ENCODE data around the gene PGGT1B. TPM values are rescaled to one million over a fixed set of nuclear protein-coding genes. Genes with fewer than 3 reads are reported as not detected.

The PGGT1B gene
- total and polyA plus RNA-seq, 4 donors: 3.6 to 43.9 (median 14.5) TPM

- no peaks in the 10 kb centered on the region for H3K36me3 ChIP-seq (ENCODE audit: control insufficient read depth in 4 of 4, insufficient read depth in 4 of 4, low read length in 4 of 4)
- no peak overlapping the region for H3K4me3 ChIP-seq
- DNase-seq (no peak), ATAC-seq (ENCODE audit: insufficient read depth, low FRiP score) (no peak)
- H3K4me1 ChIP-seq (ENCODE audit: control insufficient read depth in 5 of 5, insufficient read depth in 5 of 5, low read length in 5 of 5): peaks cover 0 to 17% (median 0%) of the 10 kb centered on the region in 5 donors
- H3K9ac ChIP-seq (ENCODE audit: insufficient read depth in 1 of 2, low read length in 2 of 2): no peak overlapping the region
- WGBS, 2 donors: 98% methylated on average over 12 of the region's 12 CpGs
- peaks cover 0 to 13% (median 0%) of the 10 kb centered on the region in 4 donors for H3K9me3 ChIP-seq (ENCODE audit: control insufficient read depth in 4 of 4, insufficient read depth in 3 of 4, low read length in 3 of 4)
- H3K27ac ChIP-seq (ENCODE audit: low read depth in 1 of 2, low read length in 1 of 2): no peak overlapping the region
- H3K27me3 ChIP-seq (ENCODE audit: control insufficient read depth in 3 of 3, insufficient read depth in 3 of 3, low read length in 2 of 3): peaks cover 0 to 27% (median 24%) of the 10 kb centered on the region in 3 donors
- TF ChIP-seq, protein P1, sequence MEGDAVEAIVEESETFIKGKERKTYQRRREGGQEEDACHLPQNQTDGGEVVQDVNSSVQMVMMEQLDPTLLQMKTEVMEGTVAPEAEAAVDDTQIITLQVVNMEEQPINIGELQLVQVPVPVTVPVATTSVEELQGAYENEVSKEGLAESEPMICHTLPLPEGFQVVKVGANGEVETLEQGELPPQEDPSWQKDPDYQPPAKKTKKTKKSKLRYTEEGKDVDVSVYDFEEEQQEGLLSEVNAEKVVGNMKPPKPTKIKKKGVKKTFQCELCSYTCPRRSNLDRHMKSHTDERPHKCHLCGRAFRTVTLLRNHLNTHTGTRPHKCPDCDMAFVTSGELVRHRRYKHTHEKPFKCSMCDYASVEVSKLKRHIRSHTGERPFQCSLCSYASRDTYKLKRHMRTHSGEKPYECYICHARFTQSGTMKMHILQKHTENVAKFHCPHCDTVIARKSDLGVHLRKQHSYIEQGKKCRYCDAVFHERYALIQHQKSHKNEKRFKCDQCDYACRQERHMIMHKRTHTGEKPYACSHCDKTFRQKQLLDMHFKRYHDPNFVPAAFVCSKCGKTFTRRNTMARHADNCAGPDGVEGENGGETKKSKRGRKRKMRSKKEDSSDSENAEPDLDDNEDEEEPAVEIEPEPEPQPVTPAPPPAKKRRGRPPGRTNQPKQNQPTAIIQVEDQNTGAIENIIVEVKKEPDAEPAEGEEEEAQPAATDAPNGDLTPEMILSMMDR (IDR thresholded peaks at IDR 0.05; ENCODE audit: control extremely low read depth, extremely low read depth): no peak
Measured at GRCh38 chr5:115166744-115167393, 95.8 kb downstream of the PGGT1B start.

DNA sequence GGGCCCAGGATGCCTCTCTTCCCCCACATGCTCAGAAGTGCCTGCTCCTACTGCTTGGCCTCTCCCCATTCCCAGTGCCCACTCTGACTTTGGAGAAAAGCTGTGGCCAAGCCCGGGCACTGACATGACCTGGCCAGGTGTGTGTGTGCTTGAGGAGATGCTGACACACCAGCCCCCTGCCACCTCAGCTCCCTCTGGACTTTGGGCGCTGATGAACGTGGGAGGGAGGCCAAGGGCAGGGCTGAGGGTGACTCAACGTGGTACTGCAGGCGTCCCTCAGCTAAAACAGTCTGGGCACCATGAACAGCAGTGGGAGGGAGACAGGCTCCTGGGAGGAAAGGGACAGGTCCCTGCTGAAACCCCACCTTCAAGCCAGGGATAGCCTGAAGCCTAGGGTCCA, 96.9 kb downstream of the PGGT1B start:
- H3K27me3 ChIP-seq (ENCODE audit: control insufficient read depth in 3 of 3, insufficient read depth in 3 of 3, low read length in 2 of 3): peaks cover 0 to 17% (median 14%) of the 10 kb centered on the region in 3 donors
- H3K9me3 ChIP-seq (ENCODE audit: control insufficient read depth in 4 of 4, insufficient read depth in 3 of 4, low read length in 3 of 4): peaks cover 0 to 13% (median 0%) of the 10 kb centered on the region in 4 donors
- peaks cover 0 to 14% (median 0%) of the 10 kb centered on the region in 5 donors for H3K4me1 ChIP-seq (ENCODE audit: control insufficient read depth in 5 of 5, insufficient read depth in 5 of 5, low read length in 5 of 5)
- TF ChIP-seq, protein P1 (IDR thresholded peaks at IDR 0.05; ENCODE audit: control extremely low read depth, extremely low read depth): no peak
- H3K27ac ChIP-seq (ENCODE audit: low read depth in 1 of 2, low read length in 1 of 2): no peak overlapping the region
- no peak overlapping the region for H3K4me3 ChIP-seq
- no peak overlapping the region for H3K9ac ChIP-seq (ENCODE audit: insufficient read depth in 1 of 2, low read length in 2 of 2)
- no peak for DNase-seq
- H3K36me3 ChIP-seq (ENCODE audit: control insufficient read depth in 4 of 4, insufficient read depth in 4 of 4, low read length in 4 of 4): no peaks in the 10 kb centered on the region
- ATAC-seq (ENCODE audit: insufficient read depth, low FRiP score): no peak
- 93% methylated on average over 5 of the region's 5 CpGs for WGBS, 2 donors

DNA sequence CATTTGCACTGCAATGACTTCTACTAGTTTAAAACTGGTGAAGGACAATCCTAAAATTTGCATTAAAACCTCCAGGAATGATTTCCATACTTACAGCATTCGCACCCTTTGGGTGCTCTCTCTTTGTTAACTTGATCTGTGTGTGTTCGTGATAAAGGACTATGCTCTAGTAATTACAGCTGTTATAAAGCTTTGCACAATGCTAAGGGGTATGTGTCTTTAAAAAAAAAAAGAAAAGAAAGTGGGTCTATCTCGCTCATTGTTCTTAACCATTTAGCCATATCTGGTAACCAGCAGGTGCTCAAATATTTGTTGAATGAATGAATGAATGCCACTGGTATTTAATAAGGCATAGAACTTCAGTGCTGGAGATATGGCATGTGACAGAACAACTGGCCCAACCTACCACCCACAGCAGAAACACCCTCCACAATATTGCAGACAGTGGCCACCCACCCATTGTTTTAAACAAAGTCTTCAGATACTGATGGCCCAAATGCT, 101.7 kb downstream of the PGGT1B start:
- H3K4me1 ChIP-seq (ENCODE audit: control insufficient read depth in 5 of 5, insufficient read depth in 5 of 5, low read length in 5 of 5): no peaks in the 10 kb centered on the region
- 90 to 96% methylated on average over 3 of the region's 3 CpGs for WGBS, 2 donors
- H3K36me3 ChIP-seq (ENCODE audit: control insufficient read depth in 4 of 4, insufficient read depth in 4 of 4, low read length in 4 of 4): no peaks in the 10 kb centered on the region
- no peak overlapping the region for H3K27ac ChIP-seq (ENCODE audit: low read depth in 1 of 2, low read length in 1 of 2)
- no peak overlapping the region for H3K9ac ChIP-seq (ENCODE audit: insufficient read depth in 1 of 2, low read length in 2 of 2)
- H3K4me3 ChIP-seq: no peak overlapping the region
- H3K27me3 ChIP-seq (ENCODE audit: control insufficient read depth in 3 of 3, insufficient read depth in 3 of 3, low read length in 2 of 3): no peaks in the 10 kb centered on the region
- DNase-seq (no peak), ATAC-seq (ENCODE audit: insufficient read depth, low FRiP score) (no peak)
- H3K9me3 ChIP-seq (ENCODE audit: control insufficient read depth in 4 of 4, insufficient read depth in 3 of 4, low read length in 3 of 4): peaks cover 0 to 4% (median 0%) of the 10 kb centered on the region in 4 donors
- TF ChIP-seq, protein P1 (IDR thresholded peaks at IDR 0.05; ENCODE audit: control extremely low read depth, extremely low read depth): no peak

Small RNA genes within 50 kb of the gene (small RNA-seq; reads per million reads assigned to genes)
- not detected for gene HMGN1P15 (ENCODE audit: low replicate concordance)

Other genes with a start within 250 kb of the PGGT1B start
- 1 to 10 TPM; 6.2 to 6.9 TPM for gene TRIM36, start 93.0 kb downstream of the PGGT1B start, total RNA-seq
- gene TRIM36, start 93.0 kb downstream of the PGGT1B start, polyA plus RNA-seq: 1 to 10 TPM in 1 of 2 donors, under 1 TPM in 1; 0.60 to 1.3 TPM
- 1 to 10 TPM; 6.7 to 7.0 TPM for gene CCDC112, start 33.8 kb upstream of the PGGT1B start, total RNA-seq
- 1 to 10 TPM; 3.5 to 9.9 TPM for gene CCDC112, start 33.8 kb upstream of the PGGT1B start, polyA plus RNA-seq

Measured in lung (tissue), 13 donors.